ENCODE results near the gene ANO6.
"Not testable (repeated sequence)": the region's sequence is repeated elsewhere in the genome, so short reads cannot be mapped to it uniquely, and the experiment has no call there.

ANO6 gene

DNA sequence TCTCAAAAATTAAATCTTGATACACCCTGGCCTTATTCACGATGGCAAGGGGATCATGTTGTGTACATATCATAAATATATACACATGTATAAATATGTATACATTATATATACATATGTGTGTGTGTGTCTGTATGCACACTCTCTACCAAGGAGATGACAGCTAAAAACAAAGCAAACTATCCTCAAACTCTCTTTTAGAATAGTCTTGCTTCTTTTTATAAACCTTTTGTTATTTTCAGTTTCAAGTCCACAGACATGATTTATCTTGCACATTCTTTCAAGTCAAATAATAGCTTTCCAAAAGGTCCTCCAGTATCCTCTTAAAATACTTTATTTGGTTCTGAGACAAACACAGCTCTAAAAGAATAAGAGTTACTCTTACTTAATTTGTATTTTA, 8.4 kb downstream of the ANO6 start:
- H3K79me2 ChIP-seq (ENCODE audit: control insufficient read depth, insufficient read depth, low read length, unreplicated experiment), result peaks cover 82% of the 10 kb centered on the region
- no peak overlapping the region for H3K27ac ChIP-seq (ENCODE audit: low read depth, low read length)
- no peaks in the 10 kb centered on the region for H3K27me3 ChIP-seq (ENCODE audit: insufficient read depth, low read length)
- peaks cover 7% of the 10 kb centered on the region for H3K4me1 ChIP-seq (ENCODE audit: control insufficient read depth, insufficient read depth, low read length, unreplicated experiment)
- no peak overlapping the region for H2AFZ ChIP-seq (ENCODE audit: low read length, unreplicated experiment)
- no peaks in the 10 kb centered on the region for H3K36me3 ChIP-seq (ENCODE audit: insufficient read depth, low read length)
- no peak overlapping the region for H3K4me3 ChIP-seq (ENCODE audit: low read depth, low read length)

GRCh38 chr12:45226021-45226420, 10.1 kb downstream of the ANO6 start:
- no peak overlapping the region for H2AFZ ChIP-seq (ENCODE audit: low read length, unreplicated experiment)

DNA sequence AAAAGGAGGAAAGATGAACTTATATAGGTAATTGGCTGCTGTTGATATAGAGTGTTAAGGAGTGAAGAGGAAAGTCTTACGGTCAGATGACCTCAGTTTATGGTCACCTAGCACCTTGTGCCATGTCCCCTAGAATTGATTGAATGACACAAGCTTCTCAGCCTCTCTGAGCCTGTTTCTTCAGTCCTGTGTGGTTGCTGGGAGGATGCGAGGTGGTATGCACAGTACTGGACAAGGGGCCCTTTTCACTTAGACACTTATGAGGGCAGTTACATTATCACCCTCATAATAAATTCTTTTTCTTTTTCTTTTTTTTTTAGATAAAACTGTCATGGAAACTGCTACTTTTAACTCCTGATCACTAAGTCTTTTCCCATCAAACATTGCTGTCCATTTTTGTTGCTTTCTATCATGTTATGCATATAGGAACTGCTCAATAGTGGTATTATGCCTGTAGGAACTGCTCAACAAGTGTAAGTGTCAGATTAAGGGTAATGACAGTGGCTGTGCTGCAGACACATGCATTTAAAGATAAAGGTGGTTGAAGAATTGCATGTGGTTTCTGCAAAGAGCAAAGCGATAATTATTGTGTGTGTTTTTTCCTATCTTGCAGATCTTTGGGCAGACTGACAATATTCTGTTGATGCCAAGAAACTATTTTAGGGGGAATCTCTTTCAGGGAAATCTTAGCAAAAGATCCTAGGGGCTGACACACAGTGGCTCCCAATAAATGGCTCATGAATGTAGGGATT, 11.6 kb downstream of the ANO6 start:
- Histone ChIP-seq H3K36me3 (ENCODE audit: insufficient read depth, low read length) (no peaks in the 10 kb centered on the region), H3K4me3 (ENCODE audit: low read depth, low read length) (no peak overlapping the region), H3K27me3 (ENCODE audit: insufficient read depth, low read length) (no peaks in the 10 kb centered on the region), H3K4me1 (ENCODE audit: control insufficient read depth, insufficient read depth, low read length, unreplicated experiment) (peaks cover 17% of the 10 kb centered on the region), H3K79me2 (ENCODE audit: control insufficient read depth, insufficient read depth, low read length, unreplicated experiment) (peaks cover 59% of the 10 kb centered on the region), H3K27ac (ENCODE audit: low read depth, low read length) (no peak overlapping the region), H2AFZ (ENCODE audit: low read length, unreplicated experiment) (no peak overlapping the region)

More at GRCh38 chr12:45226021-45226420, 10.1 kb downstream of the ANO6 start:
- Histone ChIP-seq H3K27ac (ENCODE audit: low read depth, low read length) (no peak overlapping the region), H3K4me3 (ENCODE audit: low read depth, low read length) (no peak overlapping the region), H3K79me2 (ENCODE audit: control insufficient read depth, insufficient read depth, low read length, unreplicated experiment) (peaks cover 72% of the 10 kb centered on the region), H3K27me3 (ENCODE audit: insufficient read depth, low read length) (no peaks in the 10 kb centered on the region), H3K4me1 (ENCODE audit: control insufficient read depth, insufficient read depth, low read length, unreplicated experiment) (peaks cover 4% of the 10 kb centered on the region), H3K36me3 (ENCODE audit: insufficient read depth, low read length) (no peaks in the 10 kb centered on the region)

- Histone ChIP-seq H3K36me3 (ENCODE audit: insufficient read depth, low read length) (no peaks in the 10 kb centered on the region), H3K4me1 (ENCODE audit: control insufficient read depth, insufficient read depth, low read length, unreplicated experiment) (peaks cover 48% of the 10 kb centered on the region), H3K4me3 (ENCODE audit: low read depth, low read length) (peak overlapping the region; percentile 1; the same call in 1 of the 2 replicates), H3K27me3 (ENCODE audit: insufficient read depth, low read length) (no peaks in the 10 kb centered on the region), H3K79me2 (ENCODE audit: control insufficient read depth, insufficient read depth, low read length, unreplicated experiment) (peaks cover 42% of the 10 kb centered on the region), H3K27ac (ENCODE audit: low read depth, low read length) (peak overlapping the region; percentile 96), H2AFZ (ENCODE audit: low read length, unreplicated experiment) (no peak overlapping the region)
These were observed 15.7 kb downstream of the ANO6 start for GRCh38 chr12:45231515-45232145.

- H2AFZ ChIP-seq (ENCODE audit: low read length, unreplicated experiment), result no peak overlapping the region
- peaks cover 48% of the 10 kb centered on the region for H3K4me1 ChIP-seq (ENCODE audit: control insufficient read depth, insufficient read depth, low read length, unreplicated experiment)
- no peaks in the 10 kb centered on the region for H3K27me3 ChIP-seq (ENCODE audit: insufficient read depth, low read length)
- H3K4me3 ChIP-seq (ENCODE audit: low read depth, low read length), result peak overlapping the region; percentile 25; the same call in 1 of the 2 replicates
- no peaks in the 10 kb centered on the region for H3K36me3 ChIP-seq (ENCODE audit: insufficient read depth, low read length)
- H3K27ac ChIP-seq (ENCODE audit: low read depth, low read length), result peak overlapping the region; percentile 96
- H3K79me2 ChIP-seq (ENCODE audit: control insufficient read depth, insufficient read depth, low read length, unreplicated experiment), result peaks cover 41% of the 10 kb centered on the region
These were observed 16.4 kb downstream of the ANO6 start for GRCh38 chr12:45232146-45232755.

GRCh38 chr12:45232756-45233372, 17.0 kb downstream of the ANO6 start:
- Histone ChIP-seq H3K4me3 (ENCODE audit: low read depth, low read length) (peak overlapping the region; percentile 36), H3K79me2 (ENCODE audit: control insufficient read depth, insufficient read depth, low read length, unreplicated experiment) (peaks cover 36% of the 10 kb centered on the region), H3K36me3 (ENCODE audit: insufficient read depth, low read length) (no peaks in the 10 kb centered on the region), H2AFZ (ENCODE audit: low read length, unreplicated experiment) (no peak overlapping the region), H3K27me3 (ENCODE audit: insufficient read depth, low read length) (no peaks in the 10 kb centered on the region), H3K4me1 (ENCODE audit: control insufficient read depth, insufficient read depth, low read length, unreplicated experiment) (peaks cover 48% of the 10 kb centered on the region), H3K27ac (ENCODE audit: low read depth, low read length) (peak overlapping the region; percentile 96)

DNA sequence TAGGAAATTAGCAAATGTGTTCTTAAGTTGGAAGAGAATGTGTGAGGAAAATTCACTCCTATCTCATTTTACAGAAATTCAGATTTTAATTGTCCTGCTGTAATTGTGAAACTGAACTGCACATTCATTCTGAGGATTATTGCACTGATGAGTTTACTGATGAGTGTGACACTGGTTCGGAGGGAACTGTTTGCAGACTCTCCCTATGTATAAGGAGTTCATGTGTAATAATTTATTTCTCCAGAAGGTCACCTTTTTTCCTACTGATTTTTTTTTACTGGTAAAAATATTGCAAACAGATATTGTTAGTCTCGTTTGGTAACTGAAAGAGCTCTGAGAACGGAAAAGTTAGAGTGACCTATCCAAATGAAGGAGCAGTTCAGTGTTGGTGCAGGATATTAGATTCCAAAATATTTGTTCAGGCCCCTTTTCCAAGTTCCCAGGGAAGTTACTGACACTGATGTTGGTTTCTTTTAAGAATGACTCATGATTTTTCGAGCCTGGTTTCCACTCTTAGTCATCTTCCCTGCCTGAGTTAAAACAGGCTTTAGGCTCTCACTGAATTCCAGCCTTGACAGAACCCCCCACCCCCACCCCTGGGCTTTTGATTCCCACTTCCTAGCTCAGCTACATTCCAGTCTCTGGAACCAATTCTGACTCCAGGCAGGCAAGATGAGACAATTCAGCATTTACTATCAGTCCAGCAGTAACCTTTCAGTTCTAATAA, 18.4 kb downstream of the ANO6 start:
- no peaks in the 10 kb centered on the region for H3K36me3 ChIP-seq (ENCODE audit: insufficient read depth, low read length)
- H2AFZ ChIP-seq (ENCODE audit: low read length, unreplicated experiment), result no peak overlapping the region
- H3K4me1 ChIP-seq (ENCODE audit: control insufficient read depth, insufficient read depth, low read length, unreplicated experiment), result peaks cover 48% of the 10 kb centered on the region
- H3K27ac ChIP-seq (ENCODE audit: low read depth, low read length), result peak overlapping the region; percentile 96
- peak overlapping the region; percentile 48 for H3K4me3 ChIP-seq (ENCODE audit: low read depth, low read length)
- H3K79me2 ChIP-seq (ENCODE audit: control insufficient read depth, insufficient read depth, low read length, unreplicated experiment), result peaks cover 34% of the 10 kb centered on the region
- H3K27me3 ChIP-seq (ENCODE audit: insufficient read depth, low read length), result no peaks in the 10 kb centered on the region

DNA sequence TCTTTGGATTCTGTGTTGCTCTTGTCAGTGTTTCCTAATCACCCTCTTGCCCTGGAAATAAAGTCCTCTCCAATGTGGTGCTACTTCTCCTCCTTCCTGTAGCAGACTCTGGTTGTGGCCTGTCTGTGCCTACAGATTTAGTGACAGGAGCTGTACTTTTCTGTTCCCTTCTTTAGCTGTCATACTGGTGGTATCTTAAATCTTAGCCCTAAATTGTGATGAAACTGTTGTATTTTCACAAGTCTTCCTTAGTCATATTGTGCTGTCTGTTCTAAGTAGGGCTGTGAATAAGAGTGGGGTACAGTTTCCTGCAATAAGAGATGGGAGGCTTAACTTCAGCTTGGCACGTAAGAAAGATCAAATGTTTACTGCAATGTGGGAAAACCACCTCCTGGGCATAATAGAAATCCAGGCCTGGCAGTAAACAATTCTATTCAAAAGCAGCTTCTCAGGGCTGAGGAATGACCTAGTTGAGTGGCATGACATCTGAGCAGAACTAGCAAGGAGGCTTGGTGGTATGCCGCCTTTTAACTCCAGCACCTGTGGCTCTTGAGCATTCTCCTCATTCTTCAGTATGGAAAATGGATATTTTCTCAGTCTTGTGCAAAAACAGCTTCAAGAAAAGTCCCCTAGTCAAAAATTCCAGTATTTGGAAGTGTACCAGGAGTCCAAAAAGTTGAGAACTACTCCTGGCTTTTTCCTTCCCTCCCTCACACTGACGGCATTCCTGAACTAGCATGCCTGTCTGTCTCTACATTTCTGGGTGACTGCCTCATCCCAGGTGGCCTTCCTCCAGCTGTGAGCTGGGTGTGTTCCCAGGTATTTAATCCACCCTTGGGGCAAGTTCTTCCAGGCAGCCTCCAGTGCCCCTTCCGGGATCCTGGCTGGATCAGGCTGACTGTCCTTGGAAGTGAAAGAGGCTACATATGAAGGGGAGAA, 19.5 kb downstream of the ANO6 start:
- Histone ChIP-seq H3K4me3 (ENCODE audit: low read depth, low read length) (peak overlapping the region; percentile 48), H3K27ac (ENCODE audit: low read depth, low read length) (peak overlapping the region; percentile 96), H2AFZ (ENCODE audit: low read length, unreplicated experiment) (no peak overlapping the region), H3K79me2 (ENCODE audit: control insufficient read depth, insufficient read depth, low read length, unreplicated experiment) (peaks cover 33% of the 10 kb centered on the region), H3K27me3 (ENCODE audit: insufficient read depth, low read length) (no peaks in the 10 kb centered on the region), H3K36me3 (ENCODE audit: insufficient read depth, low read length) (no peaks in the 10 kb centered on the region), H3K4me1 (ENCODE audit: control insufficient read depth, insufficient read depth, low read length, unreplicated experiment) (peaks cover 48% of the 10 kb centered on the region)

DNA sequence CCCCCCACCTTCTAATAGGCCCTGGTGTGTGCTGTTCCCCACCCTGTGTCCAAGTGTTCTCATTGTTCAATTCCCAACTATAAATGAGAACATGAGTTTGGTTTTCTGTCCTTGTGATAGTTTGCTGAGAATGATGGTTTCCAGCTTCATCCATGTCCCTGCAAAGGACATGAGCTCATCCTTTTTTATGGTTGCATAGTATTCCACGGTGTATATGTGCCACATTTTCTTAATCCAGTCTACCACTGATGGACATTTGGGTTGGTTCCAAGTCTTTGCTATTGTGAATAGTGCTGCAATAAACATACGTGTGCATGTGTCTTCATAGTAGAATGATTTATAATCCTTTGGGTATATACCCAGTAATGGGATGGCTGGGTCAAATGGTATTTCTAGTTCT, 20.5 kb downstream of the ANO6 start:
- not testable (repeated sequence) for H3K27me3 ChIP-seq (ENCODE audit: insufficient read depth, low read length); H3K4me3 ChIP-seq (ENCODE audit: low read depth, low read length); H3K36me3 ChIP-seq (ENCODE audit: insufficient read depth, low read length); H2AFZ ChIP-seq (ENCODE audit: low read length, unreplicated experiment)
- peak overlapping the region; percentile 96; the same call in 1 of the 2 replicates for H3K27ac ChIP-seq (ENCODE audit: low read depth, low read length)
- H3K4me1 ChIP-seq (ENCODE audit: control insufficient read depth, insufficient read depth, low read length, unreplicated experiment), result peaks cover 40% of the 10 kb centered on the region
- H3K79me2 ChIP-seq (ENCODE audit: control insufficient read depth, insufficient read depth, low read length, unreplicated experiment), result peaks cover 39% of the 10 kb centered on the region
